Measurements from ENCODE around the gene PARN. TPM values are rescaled to one million over a fixed set of nuclear protein-coding genes. Genes with fewer than 3 reads are reported as not detected.
"Not testable (repeated sequence)": the region's sequence is repeated elsewhere in the genome, so short reads cannot be mapped to it uniquely, and the experiment has no call there.

PARN gene
- total and polyA plus RNA-seq, 3 experiments from 2014 or later, result 45.9 to 48.2 (median 46.0) TPM

DNA sequence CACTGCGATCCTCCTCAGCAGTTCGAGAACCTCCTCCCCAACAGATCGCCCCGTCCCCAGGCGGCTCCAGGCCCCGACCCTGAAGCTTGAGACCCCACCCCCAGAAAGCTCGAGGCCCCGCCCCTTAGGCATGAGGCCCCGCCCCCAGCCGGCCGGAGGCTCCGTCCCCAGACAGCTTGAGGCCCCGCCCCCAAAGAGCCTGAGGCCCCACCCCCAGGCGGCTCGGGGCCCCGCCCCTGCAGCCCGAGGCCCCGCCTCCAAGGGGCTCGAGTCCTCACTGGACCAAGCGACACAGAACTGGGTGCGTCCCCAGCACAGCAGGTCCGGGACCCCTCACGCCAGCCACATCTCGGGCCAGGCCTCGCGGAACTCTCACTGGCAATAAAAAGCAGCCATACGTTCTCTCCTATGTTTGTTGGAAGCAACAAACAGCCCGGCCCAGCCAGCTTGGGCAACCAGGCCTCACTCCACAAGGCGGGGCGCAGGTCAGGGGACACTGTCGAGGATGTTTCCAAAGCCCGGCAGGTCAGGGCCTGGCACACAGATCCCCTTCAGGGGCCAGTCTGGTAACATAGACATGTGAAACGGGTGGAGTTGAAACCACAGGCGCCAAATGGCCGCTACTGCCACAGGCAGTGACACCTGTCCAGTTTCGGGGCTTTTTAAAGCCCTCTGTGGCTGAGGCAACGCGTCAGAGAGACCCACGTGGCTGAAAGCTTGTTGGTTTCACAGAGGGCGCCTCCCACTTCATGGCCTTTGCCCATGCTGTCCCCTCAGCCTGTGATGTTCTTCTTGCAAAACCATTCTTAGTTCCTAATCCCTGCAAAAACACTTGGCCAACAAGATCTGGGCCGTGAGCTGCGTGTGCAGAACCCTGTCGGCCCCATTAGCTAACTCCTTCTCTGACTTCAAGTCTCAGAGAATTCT lies 224.2 kb downstream of the PARN start:
- POLR2A ChIA-PET, result no interaction called here
- CTCF ChIA-PET, result no interaction called here
- Mint-ChIP-seq H3K9me3 (no peaks in the 10 kb centered on the region), H3K4me3 (peak overlapping the region in 2 of 7 donors; percentile 27 to 42), H3K27ac (peak overlapping the region in 1 of 8 donors; percentile 70), H3K4me1 (peaks cover 0 to 7% (median 5%) of the 10 kb centered on the region in 3 donors), H3K36me3 (no peaks in the 10 kb centered on the region), H3K27me3 (peaks cover 2 to 7% of the 10 kb centered on the region in 2 donors)
- H3K27me3 ChIP-seq (ENCODE audit: insufficient read depth, low read length, poor library complexity, severe bottlenecking), result no peaks in the 10 kb centered on the region
- H3K4me1 ChIP-seq (ENCODE audit: insufficient read depth, low read length), result no peaks in the 10 kb centered on the region
- no peak for DNase-seq
- no peaks in the 10 kb centered on the region for H3K36me3 ChIP-seq (ENCODE audit: insufficient read depth, low read length)
- H3K9me3 ChIP-seq (ENCODE audit: low read length), result no peaks in the 10 kb centered on the region
- H3K4me3 ChIP-seq (ENCODE audit: low read length), result no peak overlapping the region
- no peak overlapping the region for H3K27ac ChIP-seq (ENCODE audit: low read depth, low read length)

- H3K4me1 Mint-ChIP-seq; H3K27me3 ChIP-seq (ENCODE audit: insufficient read depth, low read length, poor library complexity, severe bottlenecking); H3K4me3 Mint-ChIP-seq; H3K27ac ChIP-seq (ENCODE audit: low read depth, low read length); H3K4me1 ChIP-seq (ENCODE audit: insufficient read depth, low read length); H3K9me3 Mint-ChIP-seq; H3K4me3 ChIP-seq (ENCODE audit: low read length); H3K36me3 ChIP-seq (ENCODE audit: insufficient read depth, low read length); POLR2A ChIA-PET; H3K9me3 ChIP-seq (ENCODE audit: low read length); H3K27ac Mint-ChIP-seq; H3K27me3 Mint-ChIP-seq; DNase-seq; CTCF ChIA-PET; H3K36me3 Mint-ChIP-seq: not testable (repeated sequence)
Measured at GRCh38 chr16:14403001-14403389, 227.1 kb downstream of the PARN start.

DNA sequence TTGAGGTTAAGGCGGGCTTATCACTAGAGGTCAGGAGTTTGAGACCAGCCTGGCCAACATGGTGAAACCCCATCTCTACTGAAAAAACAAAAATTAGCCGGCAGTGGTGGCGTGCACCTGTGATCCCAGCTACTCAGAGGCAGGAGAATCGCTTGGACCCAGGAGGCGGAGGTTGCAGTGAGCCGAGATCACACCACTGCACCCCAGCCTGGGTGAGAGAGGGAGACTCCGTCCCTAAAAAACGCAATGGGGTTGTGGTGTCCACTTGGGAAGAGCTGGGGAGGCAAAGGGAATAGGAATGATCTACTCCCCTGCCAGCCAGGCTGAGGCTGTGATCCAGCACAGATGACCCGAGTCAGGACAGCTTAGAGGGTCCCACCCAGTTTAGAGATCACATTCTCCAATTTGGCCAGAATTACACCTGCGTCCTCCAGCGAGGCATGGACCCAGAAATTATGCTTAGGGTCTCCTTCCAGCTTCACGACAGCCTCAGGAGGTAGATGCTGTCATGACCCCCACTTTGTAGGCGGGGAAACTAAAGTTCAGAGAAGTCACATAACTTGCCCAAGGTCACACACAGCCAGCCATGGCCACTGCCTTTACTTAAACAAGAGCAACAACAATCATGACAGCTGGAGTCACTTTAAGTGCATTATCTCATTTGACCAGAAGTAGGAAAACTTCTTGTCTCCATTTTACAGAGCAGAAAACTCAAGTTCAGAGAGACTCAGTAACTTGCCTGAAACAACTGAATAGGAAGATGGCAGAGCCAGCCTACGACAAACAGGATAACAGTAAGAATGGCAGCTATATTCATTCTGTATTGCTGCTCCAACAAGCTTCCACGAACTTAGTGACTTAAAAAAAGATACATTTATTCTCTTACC lies 227.7 kb downstream of the PARN start:
- H3K9me3 ChIP-seq (ENCODE audit: low read length); H3K36me3 Mint-ChIP-seq; H3K27ac Mint-ChIP-seq; H3K4me1 Mint-ChIP-seq; H3K9me3 Mint-ChIP-seq; H3K27ac ChIP-seq (ENCODE audit: low read depth, low read length); H3K4me3 ChIP-seq (ENCODE audit: low read length); DNase-seq; CTCF ChIA-PET; H3K27me3 ChIP-seq (ENCODE audit: insufficient read depth, low read length, poor library complexity, severe bottlenecking); POLR2A ChIA-PET; H3K4me1 ChIP-seq (ENCODE audit: insufficient read depth, low read length); H3K36me3 ChIP-seq (ENCODE audit: insufficient read depth, low read length); H3K4me3 Mint-ChIP-seq; H3K27me3 Mint-ChIP-seq: not testable (repeated sequence)

- H3K36me3 ChIP-seq (ENCODE audit: insufficient read depth, low read length); H3K27ac Mint-ChIP-seq; POLR2A ChIA-PET; H3K4me1 Mint-ChIP-seq; H3K4me1 ChIP-seq (ENCODE audit: insufficient read depth, low read length); H3K4me3 Mint-ChIP-seq; H3K27me3 Mint-ChIP-seq; H3K9me3 ChIP-seq (ENCODE audit: low read length); H3K9me3 Mint-ChIP-seq; H3K4me3 ChIP-seq (ENCODE audit: low read length); H3K27me3 ChIP-seq (ENCODE audit: insufficient read depth, low read length, poor library complexity, severe bottlenecking); H3K27ac ChIP-seq (ENCODE audit: low read depth, low read length); DNase-seq; H3K36me3 Mint-ChIP-seq; CTCF ChIA-PET: not testable (repeated sequence)
Measured at GRCh38 chr16:14401711-14402061, 228.4 kb downstream of the PARN start.

DNA sequence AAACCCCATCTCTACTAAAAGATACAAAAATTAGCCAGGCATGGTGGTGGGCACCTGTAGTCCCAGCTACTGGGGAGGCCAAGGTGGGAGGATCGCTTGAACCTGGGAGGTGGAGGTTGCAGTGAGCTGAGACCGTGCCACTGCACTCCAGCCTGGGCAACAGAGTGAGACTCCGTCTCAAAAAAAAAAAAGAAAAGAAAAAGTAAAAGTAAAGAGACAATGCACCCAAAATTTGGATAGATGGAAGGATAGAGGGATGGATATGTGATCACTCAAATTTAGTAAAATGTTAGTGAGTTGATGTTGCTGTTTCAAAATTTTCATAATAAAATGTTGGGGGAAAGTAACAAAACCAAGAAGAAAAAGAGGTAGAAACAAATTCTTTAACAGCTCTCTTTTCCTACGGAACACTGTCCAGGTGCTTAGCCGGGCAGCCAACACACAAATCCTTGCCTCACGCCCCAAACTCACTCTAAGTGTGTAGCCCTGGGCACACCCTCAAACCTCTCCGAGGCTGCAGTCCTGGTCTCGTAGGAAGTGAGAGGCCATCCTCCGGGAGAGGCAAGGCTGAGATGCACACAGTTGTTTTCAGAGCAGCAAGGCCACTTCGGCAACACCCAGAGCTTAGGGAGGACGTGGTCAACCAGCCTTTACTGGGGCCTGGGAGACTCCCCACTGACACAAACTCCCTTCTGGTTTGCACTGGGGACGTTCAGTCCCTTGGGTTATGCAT lies 228.9 kb downstream of the PARN start:
- H3K4me3 Mint-ChIP-seq; H3K4me3 ChIP-seq (ENCODE audit: low read length); H3K4me1 Mint-ChIP-seq; H3K9me3 ChIP-seq (ENCODE audit: low read length); H3K9me3 Mint-ChIP-seq; H3K27me3 ChIP-seq (ENCODE audit: insufficient read depth, low read length, poor library complexity, severe bottlenecking); POLR2A ChIA-PET; H3K4me1 ChIP-seq (ENCODE audit: insufficient read depth, low read length); H3K27ac ChIP-seq (ENCODE audit: low read depth, low read length); H3K27ac Mint-ChIP-seq; DNase-seq; H3K27me3 Mint-ChIP-seq; CTCF ChIA-PET; H3K36me3 Mint-ChIP-seq; H3K36me3 ChIP-seq (ENCODE audit: insufficient read depth, low read length): not testable (repeated sequence)

- no peak overlapping the region for H3K4me3 ChIP-seq (ENCODE audit: low read length)
- no peaks in the 10 kb centered on the region for H3K9me3 ChIP-seq (ENCODE audit: low read length)
- POLR2A ChIA-PET, result no interaction called here
- no peaks in the 10 kb centered on the region for H3K9me3 Mint-ChIP-seq
- H3K36me3 Mint-ChIP-seq, result no peaks in the 10 kb centered on the region
- no peak overlapping the region for H3K27ac ChIP-seq (ENCODE audit: low read depth, low read length)
- H3K36me3 ChIP-seq (ENCODE audit: insufficient read depth, low read length), result no peaks in the 10 kb centered on the region
- no peaks in the 10 kb centered on the region for H3K4me1 ChIP-seq (ENCODE audit: insufficient read depth, low read length)
- H3K27me3 Mint-ChIP-seq, result peaks cover 5 to 7% of the 10 kb centered on the region in 2 donors
- H3K4me1 Mint-ChIP-seq, result peaks cover 0 to 2% (median 2%) of the 10 kb centered on the region in 3 donors
- DNase-seq, result no peak
- CTCF ChIA-PET, result no interaction called here
- H3K4me3 Mint-ChIP-seq, result no peak overlapping the region
- H3K27me3 ChIP-seq (ENCODE audit: insufficient read depth, low read length, poor library complexity, severe bottlenecking), result no peaks in the 10 kb centered on the region
- H3K27ac Mint-ChIP-seq, result no peak overlapping the region
Measured at GRCh38 chr16:14400285-14400977, 229.6 kb downstream of the PARN start.

- no peak overlapping the region for H3K4me3 ChIP-seq (ENCODE audit: low read length)
- H3K4me1 Mint-ChIP-seq, result no peaks in the 10 kb centered on the region
- H3K27ac Mint-ChIP-seq, result no peak overlapping the region
- DNase-seq, result no peak
- H3K27ac ChIP-seq (ENCODE audit: low read depth, low read length), result no peak overlapping the region
- peaks cover 5 to 7% of the 10 kb centered on the region in 2 donors for H3K27me3 Mint-ChIP-seq
- no peak overlapping the region for H3K4me3 Mint-ChIP-seq
- no peaks in the 10 kb centered on the region for H3K27me3 ChIP-seq (ENCODE audit: insufficient read depth, low read length, poor library complexity, severe bottlenecking)
- H3K36me3 Mint-ChIP-seq, result no peaks in the 10 kb centered on the region
- H3K9me3 ChIP-seq (ENCODE audit: low read length), result no peaks in the 10 kb centered on the region
- H3K36me3 ChIP-seq (ENCODE audit: insufficient read depth, low read length), result no peaks in the 10 kb centered on the region
- ChIA-PET POLR2A (no interaction called here), CTCF (no interaction called here)
- H3K9me3 Mint-ChIP-seq, result no peaks in the 10 kb centered on the region
- no peaks in the 10 kb centered on the region for H3K4me1 ChIP-seq (ENCODE audit: insufficient read depth, low read length)
Measured at GRCh38 chr16:14399378-14400284, 230.4 kb downstream of the PARN start.

Measured in CD8-positive, alpha-beta memory T cell (primary cell).